Common myeloid progenitor, CD34-positive (primary cell): ENCODE measurements around the gene CSNK1D.

Experiments used
- CTCF ChIA-PET: fragments of 350-600 bp; sonication (Branson Sonifier 250); formaldehyde crosslinking; loops from one replicate; lab custom pipeline; 2021; ENCODE audit warnings: antibody characterized with exemption; lab: Charles Lee
- POLR2A ChIA-PET: fragments of 350-600 bp; sonication (Branson Sonifier 250); formaldehyde crosslinking; loops from one replicate; lab custom pipeline; 2021; ENCODE audit warnings: antibody characterized with exemption; lab: Charles Lee
- DNase-seq, 3 donors: peaks; one replicate each; pipeline versions ENCODE4 v3.0.0 to v3.0.0-alpha.2; 2013
- H3K27ac ChIP-seq, 2 experiments: 1 replicate in 1 of 2; 2 replicates in 1 of 2; pipeline ENCODE4 v1.7.0; 2013; ENCODE audit warnings: inconsistent platforms in 2 of 2, low read length in 2 of 2, mild to moderate bottlenecking in 2 of 2, low read depth in 1 of 2, moderate library complexity in 1 of 2; ENCODE audit not compliant: severe bottlenecking in 2 of 2, insufficient read depth in 1 of 2, poor library complexity in 1 of 2
- H3K27me3 ChIP-seq, 5 experiments: replicated peaks in 2 of 5; 1 replicate in 3 of 5; 2 replicates in 2 of 5; pipeline versions ENCODE4 v1.6.1 to v1.7.0; 2013; ENCODE audit warnings: low read length in 4 of 5, mild to moderate bottlenecking in 2 of 5, moderate library complexity in 2 of 5, inconsistent platforms in 1 of 5; ENCODE audit not compliant: insufficient read depth in 5 of 5, control insufficient read depth in 4 of 5
- H3K36me3 ChIP-seq, 4 experiments: 1 replicate in 2 of 4; 2 replicates in 2 of 4; pipeline versions ENCODE4 v1.6.1 to v1.7.0; 2013; ENCODE audit warnings: low read length in 3 of 4, control low read depth in 1 of 4, mild to moderate bottlenecking in 1 of 4; ENCODE audit not compliant: control insufficient read depth in 4 of 4, insufficient read depth in 4 of 4
- H3K4me1 ChIP-seq, 4 experiments: 1 replicate in 3 of 4; 2 replicates in 1 of 4; pipeline versions ENCODE4 v1.6.1 to v1.7.1; 2013; ENCODE audit warnings: low read length in 3 of 4, mild to moderate bottlenecking in 3 of 4, control low read depth in 1 of 4, inconsistent platforms in 1 of 4, moderate library complexity in 1 of 4; ENCODE audit not compliant: control insufficient read depth in 4 of 4, insufficient read depth in 4 of 4; ENCODE audit errors: control extremely low read depth in 1 of 4
- H3K4me3 ChIP-seq, 7 experiments: 1 replicate in 4 of 7; 2 replicates in 3 of 7; pipeline versions ENCODE4 v1.5.1 to v1.7.0; 2013; ENCODE audit warnings: mild to moderate bottlenecking in 7 of 7, low read length in 6 of 7, moderate library complexity in 6 of 7, inconsistent platforms in 2 of 7, low read depth in 2 of 7, control low read depth in 1 of 7; ENCODE audit not compliant: insufficient read depth in 4 of 7, control insufficient read depth in 1 of 7; ENCODE audit errors: extremely low read depth in 1 of 7
- H3K9me3 ChIP-seq, 5 experiments: 1 replicate in 4 of 5; 2 replicates in 1 of 5; pipeline versions ENCODE4 v1.6.1 to v1.7.1; 2013; ENCODE audit warnings: low read length in 4 of 5, mild to moderate bottlenecking in 2 of 5, inconsistent platforms in 1 of 5, low read depth in 1 of 5, moderate library complexity in 1 of 5; ENCODE audit not compliant: control insufficient read depth in 4 of 5, insufficient read depth in 2 of 5; ENCODE audit errors: control extremely low read depth in 1 of 5
- WGBS: methylation state at CpG from one replicate; pipeline ENCODE4 v1.1.5; 2013; ENCODE audit not compliant: insufficient coverage; 5-methylcytosine and 5-hydroxymethylcytosine counted together

CSNK1D gene

GRCh38 chr17:82278786-82279391 is 5.4 kb upstream of the CSNK1D start:
- DNase-seq, result no peak
- H3K27me3 ChIP-seq, result no peaks in the 10 kb centered on the region
- ChIA-PET POLR2A (no interaction called here), CTCF (no interaction called here)
- no peak overlapping the region for H3K4me3 ChIP-seq
- no peaks in the 10 kb centered on the region for H3K36me3 ChIP-seq
- WGBS, result 94% methylated on average over 14 of the region's 16 CpGs
- no peak overlapping the region for H3K27ac ChIP-seq
- H3K4me1 ChIP-seq, result peaks cover 0 to 20% (median 14%) of the 10 kb centered on the region in 4 experiments
- H3K9me3 ChIP-seq, result no peaks in the 10 kb centered on the region

- POLR2A ChIA-PET, result no interaction called here
- H3K4me1 ChIP-seq, result peaks cover 0 to 22% (median 15%) of the 10 kb centered on the region in 4 experiments
Observed at GRCh38 chr17:82278308-82278707, 4.8 kb upstream of the CSNK1D start.

GRCh38 chr17:82277851-82278250 is 4.4 kb upstream of the CSNK1D start:
- ChIA-PET CTCF (no interaction called here), POLR2A (no interaction called here)
- Histone ChIP-seq H3K27ac (no peak overlapping the region), H3K27me3 (no peaks in the 10 kb centered on the region), H3K9me3 (no peaks in the 10 kb centered on the region), H3K4me1 (peaks cover 0 to 18% (median 13%) of the 10 kb centered on the region in 4 experiments), H3K4me3 (no peak overlapping the region), H3K36me3 (no peaks in the 10 kb centered on the region)
- no peak for DNase-seq
- over 99% methylated on average over 12 of the region's 12 CpGs for WGBS

More at GRCh38 chr17:82278308-82278707, 4.8 kb upstream of the CSNK1D start:
- DNase-seq, result no peak
- no peaks in the 10 kb centered on the region for H3K27me3 ChIP-seq
- no peak overlapping the region for H3K4me3 ChIP-seq
- WGBS, result 98% methylated on average over 9 of the region's 9 CpGs
- H3K27ac ChIP-seq, result no peak overlapping the region
- CTCF ChIA-PET, result no interaction called here
- H3K36me3 ChIP-seq, result no peaks in the 10 kb centered on the region
- H3K9me3 ChIP-seq, result no peaks in the 10 kb centered on the region

- Histone ChIP-seq H3K36me3 (peaks cover 0 to under 1% (median under 1%) of the 10 kb centered on the region in 4 experiments), H3K9me3 (no peaks in the 10 kb centered on the region), H3K27me3 (no peaks in the 10 kb centered on the region), H3K4me3 (no peak overlapping the region), H3K27ac (no peak overlapping the region), H3K4me1 (peaks cover 4 to 23% (median 17%) of the 10 kb centered on the region in 4 experiments)
- WGBS, result 96% methylated on average over 4 of the region's 5 CpGs
- POLR2A ChIA-PET, result no interaction called here
- CTCF ChIA-PET, result interaction anchor here (1.7 to 2.1 kb wide), 2 partner anchors 15 to 21 kb away, joined by 6 to 9 read pairs; no protein-coding TSS in a partner anchor
- DNase-seq, result no peak
Observed at GRCh38 chr17:82276938-82277337, 3.4 kb upstream of the CSNK1D start.

- WGBS, result 92% methylated on average over 14 of the region's 14 CpGs
- Histone ChIP-seq H3K27me3 (no peaks in the 10 kb centered on the region), H3K4me1 (peaks cover 6 to 19% (median 15%) of the 10 kb centered on the region in 4 experiments), H3K4me3 (no peak overlapping the region), H3K9me3 (no peaks in the 10 kb centered on the region), H3K27ac (no peak overlapping the region), H3K36me3 (peaks cover 3 to 14% (median 12%) of the 10 kb centered on the region in 4 experiments)
- POLR2A ChIA-PET, result interaction anchor here (1.4 kb wide), 1 partner anchor 23 kb away, joined by 4 read pairs; no protein-coding TSS in a partner anchor
- CTCF ChIA-PET, result interaction anchor here (1.2 to 2.4 kb wide), 3 partner anchors 9 to 41 kb away, joined by 3 to 9 read pairs (median 9); no protein-coding TSS in a partner anchor
- DNase-seq, result no peak
Observed at GRCh38 chr17:82275326-82275725, 1.8 kb upstream of the CSNK1D start.

GRCh38 chr17:82274134-82275020 is 877 bp upstream of the CSNK1D start:
- Histone ChIP-seq H3K4me1 (peaks cover 6 to 21% (median 15%) of the 10 kb centered on the region in 4 experiments), H3K27ac (peak overlapping the region in 1 of 2 experiments; percentile 96), H3K9me3 (no peaks in the 10 kb centered on the region), H3K36me3 (peaks cover 3 to 23% (median 20%) of the 10 kb centered on the region in 4 experiments), H3K4me3 (peak overlapping the region in 3 of 7 experiments; percentile 73 to 87 (median 74)), H3K27me3 (no peaks in the 10 kb centered on the region)
- 82% methylated on average over 21 of the region's 27 CpGs for whole genome bisulfite sequencing
- no peak for DNase-seq
- CTCF ChIA-PET, result interaction anchor here (1.9 to 2.4 kb wide), 3 partner anchors 10 to 26 kb away, joined by 4 to 9 read pairs (median 9); no protein-coding TSS in a partner anchor
- POLR2A ChIA-PET, result interaction anchor here (0.6 to 3.4 kb wide), 6 partner anchors 9 to 642 kb away, joined by 3 to 29 read pairs (median 4); no protein-coding TSS in a partner anchor
